NCI-H1436 treated with DMSO at 0.1 percent for 48 hours (cell line): ENCODE data around the gene PCGF2.
"Not testable (repeated sequence)": the region's sequence is repeated elsewhere in the genome, so short reads cannot be mapped to it uniquely, and the experiment has no call there.

Source experiments
- DNase-seq: peaks from one replicate; lab custom pipeline; 2025; lab: John Stamatoyannopoulos, UW

PCGF2 gene

GRCh38 chr17:38735161-38735997 lies 12.8 kb downstream of the PCGF2 start:
- DNase-seq = no peak

GRCh38 chr17:38733982-38734973 lies 13.9 kb downstream of the PCGF2 start:
- no peak for DNase-seq

DNA sequence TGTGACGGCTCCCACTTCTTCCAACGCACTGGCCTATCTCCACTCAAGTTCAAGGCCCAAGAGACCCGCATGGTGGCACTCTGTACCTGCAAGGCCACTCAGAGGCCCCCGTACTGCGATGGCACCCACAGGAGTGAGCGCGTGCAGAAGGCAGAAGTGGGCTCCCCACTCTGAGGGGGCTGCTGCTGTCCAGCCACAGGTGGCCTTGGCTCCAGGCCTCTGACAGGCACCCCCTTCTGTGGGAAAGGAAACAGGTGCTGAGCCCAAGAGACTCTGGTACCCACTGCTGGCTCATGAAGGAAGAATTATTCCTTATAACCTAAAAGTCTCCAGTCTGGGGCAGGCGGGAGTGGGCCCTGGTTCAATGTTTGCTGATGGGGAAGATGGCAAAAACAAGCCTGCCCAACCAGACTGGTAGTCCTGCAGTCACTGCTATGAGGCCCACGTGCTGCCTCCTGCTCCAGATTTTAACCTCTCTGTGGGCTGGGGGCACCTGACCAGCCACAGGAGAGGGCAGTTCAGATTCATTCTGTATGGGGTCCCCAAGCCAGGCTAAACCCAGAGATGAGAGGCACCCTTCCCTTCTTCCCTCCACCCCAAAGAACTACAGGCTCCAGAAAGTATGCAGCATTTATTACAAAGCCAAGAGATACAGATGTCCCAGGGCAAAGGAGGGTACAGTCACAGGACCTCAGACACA lies 14.7 kb downstream of the PCGF2 start:
- no peak for DNase-seq

DNA sequence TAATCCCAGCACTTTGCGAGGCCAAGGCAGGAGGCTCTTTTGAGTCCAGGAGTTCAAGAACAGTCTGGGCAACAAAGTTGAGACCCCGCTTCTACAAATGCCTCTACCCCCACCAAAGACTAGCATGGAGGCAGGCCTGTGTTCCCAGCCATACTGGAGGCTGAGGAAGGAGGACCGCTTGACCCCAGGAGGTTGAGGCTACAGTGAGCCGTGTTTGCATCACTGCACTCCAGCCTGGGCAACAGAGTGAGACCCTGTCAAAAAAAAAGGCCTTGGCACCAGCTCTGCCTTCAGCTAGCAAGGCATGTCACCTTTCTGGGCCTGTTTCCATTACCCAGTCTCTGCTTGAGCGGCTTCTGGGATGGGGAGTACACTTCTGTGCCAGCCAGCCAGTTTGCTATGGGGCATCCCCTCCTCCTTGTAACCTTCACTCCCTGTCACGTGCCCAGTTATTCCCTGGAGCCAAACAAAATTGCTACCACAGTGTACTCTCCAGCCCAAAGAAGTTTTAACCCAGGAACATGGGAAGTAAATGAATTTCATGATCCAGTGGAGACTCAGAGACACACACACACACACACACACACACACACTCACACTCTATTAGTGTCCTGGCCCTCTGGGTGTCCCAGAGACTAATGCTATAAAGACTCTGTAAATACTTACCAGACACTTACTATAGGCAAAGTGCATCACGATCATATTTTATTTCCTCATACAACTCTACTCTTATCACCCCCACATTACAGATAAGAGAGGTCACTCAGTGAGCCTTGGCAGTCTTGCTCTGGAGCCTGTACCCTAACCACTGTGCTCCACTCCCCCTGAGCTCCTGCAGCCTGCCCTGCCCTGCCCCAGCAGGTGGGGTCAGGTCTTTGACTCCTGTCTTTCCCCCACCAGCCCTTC lies 15.5 kb downstream of the PCGF2 start:
- no peak for DNase-seq

DNA sequence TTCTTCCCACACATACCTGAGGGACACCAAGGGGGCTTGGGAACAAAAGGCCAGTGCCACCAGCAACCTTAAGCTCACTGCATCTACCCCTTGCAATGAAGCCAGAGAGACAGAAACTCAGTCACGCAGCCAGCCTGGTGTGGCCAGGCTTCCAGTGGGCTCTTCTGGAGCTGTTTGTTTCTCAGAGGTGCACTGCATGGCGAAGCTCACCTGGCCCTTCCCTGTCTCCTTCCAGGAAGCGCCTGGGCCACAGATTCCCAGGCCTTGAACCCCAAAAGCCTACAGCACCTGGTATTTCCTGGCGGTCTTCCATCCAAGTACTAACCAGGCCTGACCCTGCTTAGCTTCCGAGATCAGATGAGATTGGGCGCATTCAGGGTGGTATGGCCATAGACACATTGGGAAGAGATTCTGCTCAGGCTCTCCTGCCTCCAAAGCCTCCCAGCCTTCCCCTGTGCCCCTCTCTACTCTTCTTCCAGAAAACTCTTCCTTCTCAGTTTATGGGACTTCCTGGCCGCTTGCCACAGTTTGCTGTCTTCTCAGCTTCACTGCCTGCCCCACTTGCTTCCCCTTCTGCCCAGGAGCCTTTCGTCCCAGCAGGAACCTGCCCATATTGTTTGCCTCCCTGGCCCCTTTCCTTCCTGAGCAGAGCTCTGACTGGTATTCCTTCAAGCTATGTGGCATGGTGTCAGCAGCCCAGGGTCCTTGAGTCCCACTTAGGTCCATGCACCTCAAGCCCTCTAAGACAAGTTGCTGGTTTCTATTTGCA lies 16.4 kb downstream of the PCGF2 start:
- DNase-seq = no peak

DNA sequence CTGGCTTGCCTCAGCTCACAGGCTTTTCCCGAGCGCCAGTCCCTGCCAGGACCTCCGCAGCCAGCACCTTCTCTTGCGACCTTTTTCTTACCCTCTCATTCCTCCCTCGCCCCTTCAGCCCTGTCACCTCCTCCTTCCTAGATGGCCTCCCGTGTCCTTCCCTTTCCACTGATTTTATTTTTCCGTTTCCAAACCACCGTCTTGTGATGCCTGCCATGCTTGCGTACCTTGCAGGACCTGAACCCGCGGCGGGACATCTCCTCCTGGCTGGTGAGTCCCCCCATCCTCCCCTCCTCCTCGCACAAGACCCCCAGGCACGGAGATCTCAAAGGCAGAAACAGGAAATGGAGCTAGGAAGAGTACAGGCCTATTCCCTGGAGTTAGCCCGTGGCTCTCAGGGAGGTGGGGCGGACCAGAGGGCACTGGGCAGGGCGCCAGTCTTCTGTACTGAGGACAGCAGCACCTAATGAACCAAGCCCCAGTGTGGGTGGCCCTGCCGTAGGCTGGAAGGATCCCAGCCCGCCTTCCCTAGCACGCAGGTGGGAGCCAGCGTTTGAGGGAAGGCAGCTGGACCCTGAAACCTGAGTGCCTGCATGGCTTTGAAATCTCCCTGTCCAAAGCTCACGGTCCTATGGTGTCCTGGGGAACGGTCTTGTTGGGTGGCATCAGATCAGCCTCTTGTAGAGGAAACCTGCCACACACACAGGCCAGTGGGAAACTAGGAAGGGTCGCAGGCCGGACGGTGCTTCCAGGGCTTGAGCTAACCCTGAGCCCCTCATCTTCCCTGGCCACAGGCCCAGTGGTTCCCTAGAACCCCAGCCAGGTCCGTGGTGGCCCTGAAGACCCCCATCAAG lies 17.4 kb downstream of the PCGF2 start:
- DNase-seq = no peak

- DNase-seq = no peak
These were observed 18.1 kb downstream of the PCGF2 start, which contains the start of gene CISD3 for GRCh38 chr17:38729886-38730525. Gene CISD3 (plus strand): TSS chr17:38730341. CDS start chr17:38730359, 18 bp downstream.

GRCh38 chr17:38729368-38729885 lies 18.7 kb downstream of the PCGF2 start:
- DNase-seq = no peak

DNA sequence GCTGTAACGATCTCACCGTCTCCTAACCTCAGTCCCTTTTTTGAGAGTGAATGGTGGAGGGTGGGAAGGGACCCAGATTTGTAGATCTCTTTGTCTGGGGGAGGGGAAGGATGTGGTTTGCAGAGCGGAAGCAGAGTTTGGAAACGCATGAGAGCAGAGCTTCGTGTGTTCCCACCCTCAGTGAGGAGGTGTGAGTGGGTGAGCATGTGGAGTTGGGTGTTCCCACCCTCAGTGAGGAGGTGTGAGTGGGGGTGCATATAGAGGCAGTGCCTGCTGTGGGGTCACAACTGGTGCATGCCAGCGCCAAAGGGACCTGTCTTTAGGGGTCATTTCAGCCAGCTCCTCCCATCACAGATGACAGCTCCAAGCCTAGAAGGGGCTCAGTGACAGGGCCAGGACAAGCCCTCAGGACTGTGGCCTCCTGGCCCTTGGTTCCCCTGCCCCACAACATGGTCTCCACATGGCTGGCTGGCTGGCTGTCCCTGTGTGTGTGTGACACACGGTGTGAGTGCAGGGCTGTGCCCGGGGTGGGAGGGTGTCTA lies 19.8 kb downstream of the PCGF2 start:
- DNase-seq = no peak

DNA sequence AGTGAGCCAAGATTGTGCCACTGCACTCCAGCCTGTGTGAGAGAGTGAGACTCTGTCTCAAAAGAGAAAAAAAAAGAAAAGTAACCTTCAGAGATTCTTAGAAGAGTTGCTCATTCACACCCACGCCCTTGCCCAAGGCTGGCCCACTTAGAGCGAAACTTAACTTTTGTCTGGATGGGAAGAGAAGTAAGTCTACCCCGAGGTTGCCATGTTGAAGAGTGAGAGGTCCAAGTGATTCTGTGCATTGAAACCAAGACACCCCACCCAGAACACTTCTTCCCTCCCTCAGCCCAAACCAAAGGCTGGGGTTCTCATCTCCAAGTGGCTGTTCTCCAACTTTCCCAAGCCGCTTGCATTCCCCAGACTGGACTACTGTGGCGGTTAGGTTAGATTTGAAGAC lies 20.4 kb downstream of the PCGF2 start:
- no peak for DNase-seq

GRCh38 chr17:38726145-38726544 lies 22.0 kb downstream of the PCGF2 start:
- not testable (repeated sequence) for DNase-seq

DNA sequence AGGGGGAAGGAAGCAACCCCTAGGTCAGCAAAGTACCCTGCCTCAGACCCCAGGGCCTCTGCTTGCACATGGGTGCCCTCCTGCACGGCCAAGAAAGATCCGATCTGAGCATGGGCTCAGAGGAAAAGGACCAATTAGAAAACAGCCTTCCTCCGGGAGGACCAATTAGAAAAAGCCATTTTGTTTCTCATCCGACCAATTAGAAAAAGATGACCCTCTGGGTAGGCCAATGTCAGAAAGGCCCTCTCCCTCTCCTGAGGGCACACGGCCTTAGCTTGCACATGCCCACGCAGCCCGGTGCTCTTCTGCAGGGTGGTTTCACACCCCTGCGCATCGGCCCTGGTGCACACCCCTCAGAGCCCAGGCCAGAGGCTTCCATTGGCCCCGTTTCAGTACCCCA lies 23.1 kb downstream of the PCGF2 start:
- no peak for DNase-seq

- DNase-seq = no peak
These were observed 23.7 kb downstream of the PCGF2 start for GRCh38 chr17:38724337-38724988.

GRCh38 chr17:38721802-38722201 lies 26.3 kb downstream of the PCGF2 start:
- no peak for DNase-seq

DNA sequence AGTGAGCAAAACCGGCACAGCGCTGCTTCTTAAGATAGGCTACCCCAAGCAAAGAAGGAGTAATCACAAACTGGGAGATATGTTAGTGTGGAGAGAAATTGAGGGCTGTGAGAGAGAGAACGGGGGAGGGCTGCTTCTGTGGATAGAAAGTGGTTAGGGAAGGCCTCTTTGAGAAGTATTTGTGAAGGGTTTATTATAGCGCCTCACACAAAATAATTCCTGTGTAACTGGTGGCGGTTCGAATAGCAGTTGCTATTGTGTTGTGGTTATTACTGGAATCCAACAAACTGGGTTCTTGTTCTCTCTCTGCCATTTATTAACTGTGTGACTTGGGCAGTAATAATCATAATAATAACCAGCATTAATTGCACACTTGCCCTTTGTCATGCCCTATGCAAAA lies 27.2 kb downstream of the PCGF2 start:
- DNase-seq = no peak

- no peak for DNase-seq
These were observed 28.0 kb downstream of the PCGF2 start for GRCh38 chr17:38719943-38720641.

- DNase-seq = no peak
These were observed 28.7 kb downstream of the PCGF2 start for GRCh38 chr17:38719289-38719942.
